Neural progenitor cell (in vitro differentiated cells): ENCODE data around the gene CNN3.

Source experiments
- EZH2 ChIP-seq: fragments of 200-600 bp; sonication (generic); IDR thresholded peaks from 2 replicates; pipeline ENCODE4 v1.6.1; 2017; ENCODE audit warnings: antibody characterized with exemption, mild to moderate bottlenecking, moderate library complexity
- EZH2phosphoT487 ChIP-seq: fragments of 200-600 bp; sonication (generic); IDR thresholded peaks from 2 replicates; pipeline ENCODE4 v1.6.1; 2017; ENCODE audit warnings: antibody characterized with exemption
- TF ChIP-seq, protein P1 (sequence below): fragments of 200-600 bp; sonication (generic); IDR thresholded peaks from 2 replicates; pipeline ENCODE4 v1.5.1; 2017; ENCODE audit warnings: antibody characterized with exemption, mild to moderate bottlenecking

DNA sequence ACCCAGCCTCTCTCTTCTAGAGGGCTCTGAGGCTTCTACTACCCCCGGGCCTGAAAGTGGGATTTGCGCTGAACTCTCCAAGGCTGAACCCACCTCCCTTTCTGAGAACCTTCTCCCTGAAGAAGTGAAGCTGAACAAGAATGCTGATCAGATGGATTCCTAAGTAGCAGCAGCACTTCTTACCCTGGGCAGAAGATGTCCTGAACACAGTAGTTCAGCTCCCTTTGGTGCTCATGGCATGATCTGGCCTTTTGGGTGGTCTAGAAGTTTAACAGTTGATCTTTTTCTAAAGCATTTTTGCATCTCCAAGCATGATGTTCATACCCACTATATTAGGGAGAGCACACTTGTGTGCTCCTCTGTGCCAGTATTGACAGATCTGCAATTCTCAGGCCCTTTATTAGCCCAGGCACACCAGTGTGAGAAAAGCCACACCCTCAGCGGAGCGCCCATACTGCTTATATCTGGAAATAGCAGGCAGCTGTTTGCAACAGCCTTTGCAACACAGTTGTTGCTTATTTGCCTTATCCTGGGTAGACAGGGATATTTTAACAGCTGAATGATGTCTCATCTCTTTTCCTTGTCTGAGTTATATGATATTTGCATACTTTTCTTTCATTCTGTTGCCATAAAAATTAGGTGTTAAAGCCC, 34.2 kb downstream of the CNN3 start:
- TF ChIP-seq, protein P1, sequence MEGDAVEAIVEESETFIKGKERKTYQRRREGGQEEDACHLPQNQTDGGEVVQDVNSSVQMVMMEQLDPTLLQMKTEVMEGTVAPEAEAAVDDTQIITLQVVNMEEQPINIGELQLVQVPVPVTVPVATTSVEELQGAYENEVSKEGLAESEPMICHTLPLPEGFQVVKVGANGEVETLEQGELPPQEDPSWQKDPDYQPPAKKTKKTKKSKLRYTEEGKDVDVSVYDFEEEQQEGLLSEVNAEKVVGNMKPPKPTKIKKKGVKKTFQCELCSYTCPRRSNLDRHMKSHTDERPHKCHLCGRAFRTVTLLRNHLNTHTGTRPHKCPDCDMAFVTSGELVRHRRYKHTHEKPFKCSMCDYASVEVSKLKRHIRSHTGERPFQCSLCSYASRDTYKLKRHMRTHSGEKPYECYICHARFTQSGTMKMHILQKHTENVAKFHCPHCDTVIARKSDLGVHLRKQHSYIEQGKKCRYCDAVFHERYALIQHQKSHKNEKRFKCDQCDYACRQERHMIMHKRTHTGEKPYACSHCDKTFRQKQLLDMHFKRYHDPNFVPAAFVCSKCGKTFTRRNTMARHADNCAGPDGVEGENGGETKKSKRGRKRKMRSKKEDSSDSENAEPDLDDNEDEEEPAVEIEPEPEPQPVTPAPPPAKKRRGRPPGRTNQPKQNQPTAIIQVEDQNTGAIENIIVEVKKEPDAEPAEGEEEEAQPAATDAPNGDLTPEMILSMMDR = no peak
- TF ChIP-seq EZH2 = no peak
- TF ChIP-seq EZH2phosphoT487 = no peak
